NK-92 (cell line): Measurements from ENCODE around the gene DRD2.

Experiments
- DNase-seq: peaks from one replicate; lab custom pipeline; 2025; ENCODE audit not compliant: unreplicated experiment; lab: John Stamatoyannopoulos, UW

The DRD2 gene

DNA sequence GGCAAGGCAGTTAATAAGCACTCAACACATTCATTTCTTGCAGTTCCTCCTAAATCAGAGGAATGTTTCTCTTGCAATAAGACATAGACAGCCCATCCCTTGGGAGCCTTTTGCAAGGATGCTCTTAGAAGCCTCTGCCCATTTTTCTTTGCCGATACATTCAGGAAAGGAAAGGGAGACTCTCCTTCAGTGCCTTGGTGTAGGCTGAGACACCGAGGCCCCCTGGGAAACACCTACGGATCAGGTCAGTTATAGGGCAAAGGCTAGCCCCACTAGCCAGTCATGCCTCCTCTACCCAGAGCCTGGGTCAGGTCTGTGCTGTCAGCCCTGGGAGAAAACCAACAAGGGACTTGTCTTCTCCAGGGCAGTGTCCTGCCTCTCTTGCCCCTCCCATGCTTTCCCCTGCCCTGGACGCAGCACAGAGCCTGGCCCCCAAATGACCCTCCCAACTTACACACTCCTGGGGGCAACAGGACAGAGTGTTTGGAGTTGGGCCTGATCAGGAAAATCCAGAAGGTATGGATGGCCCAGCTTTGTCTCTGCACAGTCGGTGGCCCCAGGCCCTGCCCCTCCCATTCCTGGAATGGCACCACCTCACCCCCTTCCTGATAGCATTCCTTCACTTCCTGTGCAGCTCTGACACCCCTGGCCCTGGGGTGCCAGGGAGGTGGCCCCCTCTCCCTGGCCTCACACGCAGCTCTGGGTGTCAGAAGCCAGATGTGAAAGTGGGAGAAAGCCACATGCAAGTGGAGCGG, 69.3 kb downstream of the DRD2 start:
- DNase-seq: no peak

DNA sequence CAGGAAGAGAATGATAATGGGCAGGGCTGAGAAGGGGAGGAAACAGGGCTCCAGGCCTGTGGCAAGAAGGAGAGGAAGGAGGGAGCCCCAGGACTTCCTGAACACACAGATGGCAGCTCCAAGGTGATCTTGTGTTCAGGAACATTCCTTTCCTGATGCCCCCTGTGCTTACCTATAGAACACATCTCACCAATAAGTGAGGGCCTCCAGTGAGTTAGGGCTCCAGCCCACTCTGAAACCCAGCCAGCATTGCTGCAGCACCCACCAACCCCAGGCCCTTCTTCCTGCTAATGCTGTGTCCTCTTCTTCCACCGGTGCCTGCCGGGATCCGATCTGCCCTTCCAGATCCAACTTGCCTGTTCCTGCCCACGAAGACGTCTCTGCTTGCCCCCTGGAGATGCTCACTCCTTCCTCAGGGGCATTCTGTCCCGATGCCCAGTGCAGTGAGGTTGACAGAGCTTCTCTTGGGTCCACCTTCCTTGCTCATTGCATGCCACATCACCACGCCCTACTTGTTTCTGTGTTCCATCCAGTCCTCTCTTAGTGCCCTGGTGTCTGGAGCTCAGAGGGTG, 70.3 kb downstream of the DRD2 start:
- DNase-seq: no peak

DNA sequence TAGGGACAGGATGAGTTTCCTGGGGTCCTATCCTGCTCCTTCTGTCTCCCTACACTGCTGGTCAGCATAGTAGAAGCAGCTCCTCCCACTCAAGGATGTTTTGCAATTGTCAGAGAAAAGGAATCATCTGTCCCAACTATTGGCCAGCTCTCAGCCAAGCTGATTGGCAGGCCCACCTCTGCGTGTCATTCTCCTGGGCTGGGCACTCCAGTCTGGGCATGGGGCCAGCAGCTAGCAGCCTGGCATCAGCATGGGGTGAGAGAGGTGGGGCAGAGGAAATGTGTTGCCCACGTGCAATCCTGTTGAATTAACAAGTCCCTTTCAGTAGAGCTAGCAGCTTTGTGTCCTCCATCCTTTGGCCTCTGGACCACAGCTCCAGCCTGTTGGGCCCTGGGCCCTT, 73.5 kb downstream of the DRD2 start:
- DNase-seq: no peak

DNA sequence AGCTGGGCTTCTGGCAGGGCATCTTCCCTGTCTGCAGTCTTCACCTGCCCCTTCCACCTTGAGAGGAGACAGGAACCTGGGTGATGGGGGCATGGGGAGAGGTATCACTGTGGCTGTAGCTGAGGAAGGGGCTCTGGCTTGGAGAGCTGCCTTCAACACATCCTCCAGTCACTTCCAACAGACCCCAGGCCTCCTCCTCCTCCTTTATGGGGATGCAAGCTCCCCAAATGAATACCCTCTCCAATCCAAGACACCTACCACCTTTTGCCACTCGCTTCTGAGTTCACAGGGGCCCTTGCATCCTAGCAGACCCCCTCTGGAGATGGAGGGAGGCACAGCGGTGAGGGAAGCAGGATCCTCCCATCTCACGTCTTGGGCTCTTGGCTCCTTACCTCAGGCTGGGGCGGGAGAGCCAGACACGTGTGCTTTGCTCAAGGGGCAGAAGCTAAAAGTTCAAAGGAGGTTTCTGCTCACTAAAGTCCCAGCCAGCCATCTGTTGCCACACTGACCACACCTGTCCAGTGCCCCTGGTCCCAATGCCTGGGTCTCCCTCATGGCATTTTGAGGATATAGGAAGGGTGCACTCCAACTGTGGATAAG, 74.5 kb downstream of the DRD2 start:
- no peak for DNase-seq

DNA sequence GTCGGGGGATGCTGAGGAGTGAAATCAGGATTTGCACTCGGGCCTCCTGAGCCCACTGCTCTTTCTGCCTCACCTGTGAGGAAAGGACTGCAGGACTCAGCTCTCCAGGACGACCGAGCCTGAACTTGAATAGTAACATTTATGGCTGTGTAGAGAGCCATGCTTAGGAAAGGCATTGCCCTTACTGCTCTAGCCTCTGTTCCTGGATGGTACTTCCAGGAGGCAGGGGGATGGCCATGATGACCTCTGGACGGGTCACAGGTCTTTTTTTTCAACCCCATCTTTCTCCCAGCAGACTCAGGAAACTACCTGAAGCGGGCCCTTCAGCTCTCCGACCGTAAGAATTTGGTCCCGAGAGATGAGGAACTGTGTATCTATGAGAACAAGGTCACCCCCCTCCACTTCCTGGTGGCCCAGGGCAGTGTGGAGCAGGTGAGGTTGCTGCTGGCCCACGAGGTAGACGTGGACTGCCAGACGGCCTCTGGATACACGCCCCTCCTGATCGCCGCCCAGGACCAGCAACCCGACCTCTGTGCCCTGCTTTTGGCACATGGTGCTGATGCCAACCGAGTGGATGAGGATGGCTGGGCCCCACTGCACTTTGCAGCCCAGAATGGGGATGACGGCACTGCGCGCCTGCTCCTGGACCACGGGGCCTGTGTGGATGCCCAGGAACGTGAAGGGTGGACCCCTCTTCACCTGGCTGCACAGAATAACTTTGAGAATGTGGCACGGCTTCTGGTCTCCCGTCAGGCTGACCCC, 76.3 kb downstream of the DRD2 start:
- no peak for DNase-seq

DNA sequence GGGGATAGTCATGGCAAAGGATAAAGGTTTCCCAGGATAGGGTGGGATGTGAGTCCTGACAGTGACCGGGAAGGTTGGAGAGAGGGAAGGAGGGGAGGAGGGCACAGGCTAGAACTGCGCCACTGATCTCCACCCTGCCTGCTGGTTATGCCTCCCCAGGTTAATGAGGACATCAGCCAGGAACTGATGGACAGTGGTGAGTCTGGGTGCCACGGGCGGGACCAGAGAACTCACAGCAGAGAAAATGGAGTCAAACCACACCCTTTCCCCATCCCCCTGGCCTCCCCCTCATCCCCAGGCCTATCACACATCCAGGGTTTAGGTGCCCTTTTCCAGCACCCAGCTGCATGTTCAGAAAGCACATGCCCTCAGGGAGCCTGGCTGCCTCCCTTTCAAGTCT, 77.4 kb downstream of the DRD2 start:
- DNase-seq: no peak

DNA sequence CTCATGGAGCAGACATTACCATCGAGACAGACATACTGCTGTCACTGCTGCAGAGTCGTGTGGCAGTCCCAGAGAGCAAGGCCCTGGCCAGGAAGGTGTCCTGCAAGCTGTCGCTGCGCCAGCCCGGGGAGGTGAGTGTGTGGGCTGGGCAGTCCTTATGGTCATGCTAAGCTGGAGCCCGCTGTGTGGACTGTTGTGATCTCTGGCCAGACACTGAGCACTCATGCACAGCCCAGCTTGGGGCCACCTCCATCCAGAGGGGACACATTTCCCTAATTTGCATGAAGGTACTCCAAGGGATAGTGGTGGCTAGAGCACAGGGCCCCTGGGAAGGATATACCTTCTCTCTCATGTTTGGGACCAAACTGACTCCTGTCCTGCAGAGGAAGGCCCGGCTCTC, 78.0 kb downstream of the DRD2 start:
- DNase-seq: no peak

DNA sequence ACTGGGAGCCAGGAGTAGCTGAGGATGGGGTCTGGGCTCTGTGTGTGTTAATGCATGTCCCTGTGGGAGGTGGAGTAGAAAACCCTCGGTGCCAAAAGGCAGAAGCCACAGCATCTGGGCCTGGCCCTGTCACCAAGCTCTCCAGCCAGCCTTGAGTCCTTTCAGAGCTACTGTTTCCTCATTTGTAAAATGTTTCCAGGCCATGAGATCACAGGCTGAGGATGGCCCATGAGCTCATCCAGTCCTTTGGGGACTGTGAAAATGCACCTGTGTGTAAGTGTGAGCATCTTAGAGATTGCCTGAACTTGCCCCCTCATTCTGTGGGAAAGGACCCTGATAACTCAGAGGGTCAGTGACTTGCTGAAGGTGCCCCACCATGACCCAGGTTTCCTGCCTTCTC, 78.5 kb downstream of the DRD2 start:
- no peak for DNase-seq

DNA sequence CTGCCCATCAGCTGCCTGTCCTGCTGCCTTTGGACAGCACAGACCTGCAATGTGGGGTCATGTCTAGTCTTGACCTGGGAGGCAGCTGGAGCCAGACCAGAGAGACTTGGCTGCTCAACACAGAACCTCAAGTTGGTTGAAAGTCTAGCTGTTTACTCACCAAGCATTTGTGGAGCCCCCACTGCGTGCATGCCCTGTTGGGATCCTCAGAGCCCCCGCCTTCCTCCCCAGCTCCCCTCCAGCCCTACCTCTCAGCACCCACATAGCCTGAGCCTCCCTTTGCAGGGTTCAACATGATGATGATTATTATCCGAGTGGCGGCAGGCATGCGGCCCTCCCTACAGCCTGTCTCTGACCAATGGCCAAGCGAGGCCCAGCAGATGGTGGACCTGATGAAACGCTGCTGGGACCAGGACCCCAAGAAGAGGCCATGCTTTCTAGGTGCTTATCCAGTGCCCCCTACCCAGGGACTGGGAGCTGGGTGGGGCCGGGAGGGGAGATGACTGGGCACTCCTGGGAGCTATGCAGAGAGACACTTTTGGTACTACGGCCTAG, 79.3 kb downstream of the DRD2 start:
- DNase-seq: no peak

DNA sequence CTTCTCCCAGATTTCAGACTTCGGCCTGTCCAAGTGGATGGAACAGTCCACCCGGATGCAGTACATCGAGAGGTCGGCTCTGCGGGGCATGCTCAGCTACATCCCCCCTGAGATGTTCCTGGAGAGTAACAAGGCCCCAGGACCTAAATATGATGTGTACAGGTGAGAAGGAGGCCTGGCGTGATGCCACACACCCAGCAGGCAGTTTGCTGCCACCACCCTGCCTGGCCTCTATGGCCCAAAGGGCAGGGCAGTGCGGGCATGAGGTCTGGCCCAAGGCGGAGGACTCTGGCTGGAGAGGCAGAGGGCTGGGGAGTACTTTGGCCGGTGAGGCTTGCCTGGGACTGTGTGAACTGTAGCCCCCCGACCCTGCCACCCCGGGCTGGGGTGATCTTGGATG, 80.3 kb downstream of the DRD2 start:
- no peak for DNase-seq

DNA sequence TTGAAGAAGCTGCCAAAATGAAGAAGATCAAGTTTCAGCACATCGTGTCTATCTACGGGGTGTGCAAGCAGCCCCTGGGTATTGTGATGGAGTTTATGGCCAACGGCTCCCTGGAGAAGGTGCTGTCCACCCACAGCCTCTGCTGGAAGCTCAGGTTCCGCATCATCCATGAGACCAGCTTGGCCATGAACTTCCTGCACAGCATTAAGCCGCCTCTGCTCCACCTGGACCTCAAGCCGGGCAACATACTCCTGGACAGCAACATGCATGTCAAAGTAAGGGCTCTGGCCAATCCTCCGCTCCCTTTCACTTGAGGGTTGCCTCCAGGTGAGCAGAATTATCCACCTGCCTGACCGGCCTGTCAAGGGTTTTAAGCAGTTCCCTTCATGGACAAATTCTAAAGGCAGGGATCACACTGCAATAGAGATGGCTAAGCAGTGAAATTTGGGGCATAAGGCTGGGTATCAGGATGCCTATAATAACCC, 81.7 kb downstream of the DRD2 start:
- no peak for DNase-seq

DNA sequence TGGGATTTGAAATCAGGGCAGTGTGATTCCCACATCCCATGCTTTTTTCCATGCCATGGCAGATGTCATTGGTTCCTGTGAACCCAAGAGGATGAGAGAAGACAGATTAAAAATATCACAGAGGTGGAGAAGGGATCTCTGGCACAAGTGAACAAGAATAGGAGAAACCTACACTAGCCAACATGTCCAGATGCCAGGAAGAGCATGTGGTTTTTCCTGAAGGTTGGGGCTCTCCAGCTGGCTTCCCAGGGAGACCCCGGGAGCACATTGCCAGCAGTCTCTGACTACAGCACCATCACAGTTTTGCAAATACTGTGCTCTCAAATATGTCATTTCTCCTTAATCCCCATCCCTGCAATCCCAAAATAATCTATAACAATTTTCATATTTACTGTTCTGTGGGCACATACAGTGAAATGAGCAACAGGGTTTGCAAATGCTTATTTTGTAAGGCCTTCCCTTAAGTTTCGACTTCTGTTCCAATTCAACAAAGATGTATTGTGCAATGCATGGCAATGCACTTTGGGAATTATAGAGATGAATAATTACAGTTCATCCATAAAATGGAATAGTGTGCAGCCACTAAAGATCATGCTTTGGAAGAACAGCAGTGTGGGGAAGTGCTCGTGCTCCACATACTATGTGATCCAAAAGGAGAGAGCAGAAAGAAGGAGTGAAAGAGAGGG, 82.8 kb downstream of the DRD2 start:
- DNase-seq: no peak

DNA sequence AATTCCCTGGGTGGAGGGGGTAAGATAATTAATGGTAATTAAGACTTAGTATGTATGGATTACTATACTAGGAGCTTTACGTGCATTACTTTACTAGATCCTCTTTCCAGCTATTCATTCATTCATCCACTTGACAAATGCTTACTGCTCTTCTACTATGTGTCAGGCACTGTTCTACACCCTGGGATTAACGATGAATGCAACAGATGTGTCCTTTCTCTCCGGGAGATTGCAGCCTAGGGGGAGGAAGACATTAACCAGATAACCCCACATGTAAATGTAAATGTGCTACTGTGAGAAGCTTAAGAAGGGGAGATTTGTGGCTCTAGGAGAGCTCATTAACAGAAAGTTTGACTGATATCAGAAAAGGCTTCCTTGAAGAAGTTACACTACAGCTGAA, 85.9 kb downstream of the DRD2 start:
- no peak for DNase-seq

DNA sequence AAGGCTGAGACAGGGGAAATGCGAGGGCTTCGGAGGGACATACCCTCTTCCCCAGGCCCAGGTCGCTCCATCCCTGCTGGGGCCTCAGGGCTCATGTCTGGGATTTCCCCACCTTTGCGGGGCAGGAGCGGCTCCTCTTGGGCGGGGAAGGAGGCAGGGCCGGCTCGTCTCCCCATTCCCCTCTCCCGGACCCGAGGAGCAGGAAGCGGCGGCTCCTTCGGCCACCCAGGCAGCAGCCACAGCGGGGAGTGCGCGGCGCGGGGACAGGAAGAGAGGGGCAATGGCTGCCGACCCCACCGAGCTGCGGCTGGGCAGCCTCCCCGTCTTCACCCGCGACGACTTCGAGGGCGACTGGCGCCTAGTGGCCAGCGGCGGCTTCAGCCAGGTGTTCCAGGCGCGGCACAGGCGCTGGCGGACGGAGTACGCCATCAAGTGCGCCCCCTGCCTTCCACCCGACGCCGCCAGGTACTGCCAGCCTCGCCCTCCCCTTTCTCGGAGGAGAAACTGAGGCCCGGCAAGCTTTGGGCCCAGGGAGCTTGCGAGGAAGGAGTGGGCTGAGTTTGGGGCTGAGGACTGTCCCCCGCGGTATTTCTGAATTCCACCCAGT, 87.5 kb downstream of the DRD2 start, which contains the start of gene ANKK1:
Gene ANKK1 (plus strand): TSS at position 175 of the 607 bp plus-strand sequence. CDS start 106 bp downstream, at position 281.
- DNase-seq: no peak

DNA sequence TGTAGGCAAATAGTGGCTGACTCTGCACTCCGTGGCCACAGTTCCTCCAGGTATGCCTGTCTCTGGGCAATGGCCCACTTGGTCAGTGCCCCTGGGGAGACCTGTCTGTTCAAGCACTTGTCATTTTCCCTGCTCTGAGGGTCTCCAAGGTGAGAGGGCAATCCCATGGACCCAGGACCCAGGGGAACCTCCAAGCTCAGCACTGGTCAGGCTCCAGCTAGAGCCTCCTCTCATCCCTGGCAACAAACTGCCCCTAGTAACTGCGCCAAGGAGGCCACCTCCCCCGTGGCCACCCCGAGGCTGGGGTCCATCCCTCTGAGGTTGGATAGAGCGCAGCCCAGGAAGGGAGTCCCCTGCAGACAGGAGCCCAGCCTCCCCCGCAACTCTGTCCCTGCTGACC, 88.3 kb downstream of the DRD2 start:
- no peak for DNase-seq

DNA sequence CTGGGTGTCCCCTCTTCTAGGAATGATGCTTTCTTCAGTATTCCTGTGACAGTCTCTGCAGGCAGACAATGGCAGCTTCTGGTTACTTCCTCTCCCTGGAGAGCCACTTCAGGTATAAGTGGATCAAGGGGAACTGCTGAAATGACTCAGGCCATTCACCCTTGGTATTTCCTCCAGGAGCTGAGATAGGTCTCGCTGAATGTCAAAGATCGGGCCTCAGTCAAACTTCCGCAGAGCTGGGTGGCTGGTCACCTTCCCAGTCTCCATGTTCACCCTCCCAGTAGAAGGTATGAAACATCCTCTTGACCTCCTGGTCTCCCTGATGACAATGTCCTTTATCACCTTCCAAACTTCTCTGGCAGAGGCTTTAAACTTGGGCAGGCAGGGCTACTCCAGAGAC, 89.4 kb downstream of the DRD2 start:
- no peak for DNase-seq

DNA sequence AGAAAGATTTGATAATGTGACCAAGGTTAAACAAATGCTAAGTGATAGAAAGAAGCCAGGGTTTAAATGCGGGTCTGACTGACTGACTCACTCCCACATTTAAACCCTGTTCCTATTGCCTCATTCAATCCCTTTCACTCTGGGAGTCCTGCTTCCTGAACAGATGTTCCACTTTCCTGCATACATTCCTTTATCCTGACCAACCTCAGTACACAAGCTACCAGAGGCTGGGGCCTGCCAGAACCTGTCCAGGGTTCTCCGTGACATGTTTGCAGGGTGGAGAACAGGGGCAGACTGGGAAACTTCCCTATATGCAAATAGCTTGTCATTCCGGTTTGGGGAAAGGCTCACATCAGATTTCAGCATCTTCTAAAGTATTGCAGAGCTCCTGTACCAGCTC, 90.6 kb downstream of the DRD2 start:
- DNase-seq: no peak

DNA sequence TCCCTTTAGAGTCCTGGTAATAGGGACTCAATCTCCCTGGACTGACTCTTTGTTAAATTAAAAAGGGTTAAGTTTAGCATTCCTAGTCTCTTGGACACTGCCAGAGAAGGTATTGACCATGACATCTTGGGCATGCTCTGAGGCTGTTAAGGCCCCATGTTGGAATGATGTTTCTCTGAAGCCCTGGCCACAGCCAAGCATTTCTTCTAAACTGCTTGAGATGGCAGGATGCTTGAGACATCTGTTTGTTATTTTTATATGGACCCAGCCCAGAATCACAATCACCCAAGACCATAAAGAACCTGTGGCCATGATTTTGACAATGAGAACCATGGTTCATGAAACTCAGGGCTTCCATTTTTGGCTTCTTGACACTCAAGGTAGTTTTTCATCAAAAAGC, 93.1 kb downstream of the DRD2 start:
- DNase-seq: no peak

DNA sequence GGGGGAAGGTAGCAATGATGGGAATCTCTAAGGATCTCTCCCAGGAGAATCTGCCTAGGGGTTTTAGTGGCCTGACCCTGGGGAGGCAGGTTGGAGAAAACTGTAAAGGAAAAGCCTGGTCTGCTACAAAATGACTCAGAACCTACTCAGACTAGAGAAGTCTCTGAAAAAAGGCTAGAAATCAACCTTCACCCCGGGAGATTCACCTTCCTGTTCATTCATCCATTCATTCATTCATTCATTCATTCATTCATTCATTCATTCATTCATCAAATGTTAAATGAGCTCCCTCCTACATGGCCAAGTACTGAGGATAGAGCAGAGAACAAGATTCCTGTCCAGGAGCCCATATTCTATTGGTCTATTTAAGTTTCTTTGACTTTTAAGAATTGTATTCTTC, 96.5 kb downstream of the DRD2 start:
- DNase-seq: no peak

DNA sequence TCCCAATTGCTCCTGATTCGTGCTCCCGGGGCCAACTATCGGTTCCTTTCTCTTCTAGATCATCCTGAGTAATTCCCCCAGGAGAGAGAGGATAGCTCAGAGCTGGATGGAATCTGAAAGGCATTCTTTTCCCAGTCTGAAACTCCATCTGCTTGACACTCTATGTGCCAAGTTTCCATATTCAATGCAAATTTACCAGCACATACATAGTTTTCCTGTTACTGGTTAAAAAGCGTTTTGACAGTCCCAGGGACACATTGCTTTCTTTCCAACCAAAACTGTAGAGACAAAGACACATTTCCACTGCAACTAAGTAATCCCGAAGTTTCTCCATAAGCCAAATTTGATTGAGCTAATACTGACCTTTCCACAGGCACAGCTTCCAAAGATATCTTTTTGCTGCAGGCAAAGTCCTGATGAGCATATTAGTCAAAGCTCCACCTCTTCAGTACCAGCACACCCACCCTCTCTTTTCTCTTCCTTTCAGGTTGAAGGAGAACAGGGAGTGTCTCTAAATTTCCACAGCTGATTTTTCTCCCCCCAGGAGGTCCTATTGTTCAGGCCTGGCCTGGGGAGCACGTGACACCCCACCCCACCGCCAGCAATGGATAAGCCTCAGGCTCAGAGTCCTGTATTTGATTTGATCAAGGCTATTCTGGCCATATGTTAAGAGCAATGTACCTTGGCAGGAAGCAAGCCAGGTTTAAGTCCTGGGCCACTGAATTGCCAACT, 97.4 kb downstream of the DRD2 start:
- no peak for DNase-seq
